SH-SY5Y (cell line): ENCODE measurements around the gene SOX30.

Experiments used
- GATA2 ChIP-seq: IDR thresholded peaks from 2 replicates; pipeline ENCODE4 v1.6.1; 2011; ENCODE audit warnings: mild to moderate bottlenecking, low read depth, low read length
- GATA3 ChIP-seq: IDR thresholded peaks from 2 replicates; pipeline ENCODE4 v1.6.1; 2011; ENCODE audit warnings: low read depth, mild to moderate bottlenecking, low read length, moderate library complexity

- TF ChIP-seq GATA3 (no peak), GATA2 (no peak)
Measured at GRCh38 chr5:157613385-157614245, 38.6 kb downstream of the SOX30 start.
